Astrocyte (in vitro differentiated cells and primary cell): ENCODE results near the gene PRX. TPM values are rescaled to one million over a fixed set of nuclear protein-coding genes. Genes with fewer than 3 reads are reported as not detected.
A peak's percentile ranks its signal among the peaks of the same experiment; 100 is the strongest.
"Not testable (repeated sequence)": the region's sequence is repeated elsewhere in the genome, so short reads cannot be mapped to it uniquely, and the experiment has no call there.

Experiments
- DNase-seq: peaks from one replicate; pipeline ENCODE4 v3.0.0-alpha.2; 2010; ENCODE audit warnings: low read depth
- FAIRE-seq: peaks from 2 replicates; lab custom pipeline; 2011; peaks lifted over from hg19 to GRCh38; lab: Jason Lieb, UNC
- H2AFZ ChIP-seq: 2 replicates; pipeline ENCODE4 v1.6.0; 2012; ENCODE audit warnings: low read depth, low read length, inconsistent platforms
- H3K27ac ChIP-seq: 2 replicates; pipeline ENCODE4 v1.5.1; 2011; ENCODE audit warnings: low read depth, low read length, inconsistent platforms
- H3K27me3 ChIP-seq: 2 replicates; pipeline ENCODE4 v1.6.0; 2011; ENCODE audit warnings: low read length, inconsistent platforms; ENCODE audit not compliant: insufficient read depth
- H3K36me3 ChIP-seq: 2 replicates; pipeline ENCODE4 v1.5.1; 2011; ENCODE audit warnings: low read length, inconsistent platforms; ENCODE audit not compliant: insufficient read depth
- H3K4me1 ChIP-seq: 2 replicates; pipeline ENCODE4 v1.5.1; 2011; ENCODE audit warnings: low read length, inconsistent platforms; ENCODE audit not compliant: insufficient read depth
- H3K4me2 ChIP-seq: 2 replicates; pipeline ENCODE4 v1.6.0; 2012; ENCODE audit warnings: low read length, inconsistent platforms
- H3K4me3 ChIP-seq: 2 replicates; pipeline ENCODE4 v1.5.1; 2011; ENCODE audit warnings: low read depth, mild to moderate bottlenecking, low read length, inconsistent platforms; ENCODE audit not compliant: insufficient read depth
- H3K79me2 ChIP-seq: 2 replicates; pipeline ENCODE4 v1.6.0; 2012; ENCODE audit warnings: mild to moderate bottlenecking, low read length, inconsistent platforms; ENCODE audit not compliant: insufficient read depth
- H3K9ac ChIP-seq: 2 replicates; pipeline ENCODE4 v1.6.0; 2012; ENCODE audit warnings: mild to moderate bottlenecking, low read length, inconsistent platforms
- H3K9me3 ChIP-seq: 2 replicates; pipeline ENCODE4 v1.5.1; 2012; ENCODE audit warnings: low read depth, mild to moderate bottlenecking, low read length, inconsistent platforms; ENCODE audit not compliant: insufficient read depth
- H4K20me1 ChIP-seq: 2 replicates; pipeline ENCODE4 v1.6.0; 2012; ENCODE audit warnings: low read length, inconsistent platforms; ENCODE audit not compliant: insufficient read depth
- H3K27ac Mint-ChIP-seq: one replicate; pipeline ENCODE4 v1.8.0; 2021; ENCODE audit warnings: mild to moderate bottlenecking, mixed read lengths; ENCODE audit not compliant: unreplicated experiment
- H3K27me3 Mint-ChIP-seq: one replicate; pipeline ENCODE4 v1.8.0; 2021; ENCODE audit warnings: low read depth, mixed read lengths; ENCODE audit not compliant: unreplicated experiment
- H3K36me3 Mint-ChIP-seq: one replicate; pipeline ENCODE4 v1.8.0; 2021; ENCODE audit warnings: low read depth, mixed read lengths; ENCODE audit not compliant: unreplicated experiment
- H3K4me1 Mint-ChIP-seq: one replicate; pipeline ENCODE4 v1.8.0; 2021; ENCODE audit warnings: low read depth, mixed read lengths; ENCODE audit not compliant: unreplicated experiment
- H3K4me3 Mint-ChIP-seq: one replicate; pipeline ENCODE4 v1.8.0; 2021; ENCODE audit warnings: mild to moderate bottlenecking, moderate library complexity, mixed read lengths; ENCODE audit not compliant: unreplicated experiment
- H3K9me3 Mint-ChIP-seq: one replicate; pipeline ENCODE4 v1.8.0; 2021; ENCODE audit warnings: mild to moderate bottlenecking, mixed read lengths; ENCODE audit not compliant: unreplicated experiment
- EZH2 ChIP-seq: IDR thresholded peaks from 2 replicates; pipeline ENCODE4 v1.6.1; 2012; ENCODE audit warnings: mild to moderate bottlenecking, low read length, inconsistent platforms; ENCODE audit not compliant: insufficient read depth
- total RNA-seq: library from RNA; stranded (reverse); gene quantifications from 2 replicates; pipeline ENCODE4 v1.2.1, GENCODE V29; 2021
- TF ChIP-seq, protein P1 (sequence below): IDR thresholded peaks from 2 replicates; pipeline ENCODE4 v1.5.1; 2011; ENCODE audit warnings: low read depth, mild to moderate bottlenecking, inconsistent platforms, low read length, moderate library complexity; ENCODE audit not compliant: insufficient read depth

Gene PRX
- total RNA-seq, 1 donor from 2014 or later = 1.5 TPM

DNA sequence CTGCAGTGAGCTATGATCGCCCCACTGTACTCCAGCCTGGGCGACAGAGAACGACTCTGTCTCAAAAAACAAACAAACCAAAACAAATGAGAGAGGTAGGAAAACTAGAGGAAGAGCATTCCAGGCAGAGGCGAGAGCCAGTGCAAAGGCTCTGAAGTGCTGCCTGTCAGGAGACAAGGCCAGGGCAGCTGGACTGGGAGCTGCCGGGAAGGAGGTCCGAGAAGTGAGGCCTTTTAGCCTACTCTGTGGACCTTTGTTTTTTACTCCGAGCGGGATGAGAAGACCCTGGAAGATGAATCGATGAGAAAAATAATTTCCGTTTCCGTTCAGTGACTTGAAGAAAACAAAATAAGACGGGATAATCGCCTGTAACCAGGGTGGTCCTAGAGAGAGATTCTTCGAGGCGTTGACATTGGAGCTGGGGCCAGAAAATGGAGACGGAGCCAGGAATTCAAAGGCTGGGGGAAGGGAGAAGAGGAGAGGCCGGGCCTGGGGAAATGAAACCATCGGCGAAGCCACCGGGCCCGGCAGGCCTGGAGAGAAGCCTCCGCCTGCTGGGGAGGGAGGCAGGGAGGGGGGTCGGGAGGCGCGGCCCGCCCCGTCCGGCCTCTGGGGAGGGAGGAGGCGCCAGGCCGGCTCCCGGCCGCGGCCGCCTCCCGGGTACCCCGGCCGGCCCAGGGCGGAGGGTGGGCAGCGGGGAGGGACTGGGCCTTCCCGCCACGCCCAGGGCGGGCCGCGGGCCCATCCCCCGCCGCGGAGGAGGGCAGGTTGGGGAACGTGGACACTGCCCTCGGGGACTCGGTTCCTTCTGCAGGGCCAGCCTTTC is 20.4 kb upstream of the PRX start:
- DNase-seq = peak; percentile 81
- peak overlapping the region; percentile 81 for H3K4me2 ChIP-seq
- Mint-ChIP-seq H3K36me3 (no peaks in the 10 kb centered on the region), H3K4me1 (peaks cover 11% of the 10 kb centered on the region), H3K27ac (peak overlapping the region; percentile 100), H3K27me3 (no peaks in the 10 kb centered on the region), H3K9me3 (no peaks in the 10 kb centered on the region), H3K4me3 (peak overlapping the region; percentile 80)
- H3K79me2 ChIP-seq = no peaks in the 10 kb centered on the region
- H3K36me3 ChIP-seq = no peaks in the 10 kb centered on the region
- no peaks in the 10 kb centered on the region for H3K27me3 ChIP-seq
- no peaks in the 10 kb centered on the region for H4K20me1 ChIP-seq
- H3K9ac ChIP-seq = peak overlapping the region; percentile 87
- peak overlapping the region; percentile 83 for H2AFZ ChIP-seq
- peak overlapping the region; percentile 55 for H3K4me3 ChIP-seq
- no peaks in the 10 kb centered on the region for H3K9me3 ChIP-seq
- FAIRE-seq = no peak
- H3K27ac ChIP-seq = peak overlapping the region; percentile 85
- TF ChIP-seq EZH2 = no peak
- TF ChIP-seq, protein P1, sequence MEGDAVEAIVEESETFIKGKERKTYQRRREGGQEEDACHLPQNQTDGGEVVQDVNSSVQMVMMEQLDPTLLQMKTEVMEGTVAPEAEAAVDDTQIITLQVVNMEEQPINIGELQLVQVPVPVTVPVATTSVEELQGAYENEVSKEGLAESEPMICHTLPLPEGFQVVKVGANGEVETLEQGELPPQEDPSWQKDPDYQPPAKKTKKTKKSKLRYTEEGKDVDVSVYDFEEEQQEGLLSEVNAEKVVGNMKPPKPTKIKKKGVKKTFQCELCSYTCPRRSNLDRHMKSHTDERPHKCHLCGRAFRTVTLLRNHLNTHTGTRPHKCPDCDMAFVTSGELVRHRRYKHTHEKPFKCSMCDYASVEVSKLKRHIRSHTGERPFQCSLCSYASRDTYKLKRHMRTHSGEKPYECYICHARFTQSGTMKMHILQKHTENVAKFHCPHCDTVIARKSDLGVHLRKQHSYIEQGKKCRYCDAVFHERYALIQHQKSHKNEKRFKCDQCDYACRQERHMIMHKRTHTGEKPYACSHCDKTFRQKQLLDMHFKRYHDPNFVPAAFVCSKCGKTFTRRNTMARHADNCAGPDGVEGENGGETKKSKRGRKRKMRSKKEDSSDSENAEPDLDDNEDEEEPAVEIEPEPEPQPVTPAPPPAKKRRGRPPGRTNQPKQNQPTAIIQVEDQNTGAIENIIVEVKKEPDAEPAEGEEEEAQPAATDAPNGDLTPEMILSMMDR = no peak
- peaks cover 8% of the 10 kb centered on the region for H3K4me1 ChIP-seq

DNA sequence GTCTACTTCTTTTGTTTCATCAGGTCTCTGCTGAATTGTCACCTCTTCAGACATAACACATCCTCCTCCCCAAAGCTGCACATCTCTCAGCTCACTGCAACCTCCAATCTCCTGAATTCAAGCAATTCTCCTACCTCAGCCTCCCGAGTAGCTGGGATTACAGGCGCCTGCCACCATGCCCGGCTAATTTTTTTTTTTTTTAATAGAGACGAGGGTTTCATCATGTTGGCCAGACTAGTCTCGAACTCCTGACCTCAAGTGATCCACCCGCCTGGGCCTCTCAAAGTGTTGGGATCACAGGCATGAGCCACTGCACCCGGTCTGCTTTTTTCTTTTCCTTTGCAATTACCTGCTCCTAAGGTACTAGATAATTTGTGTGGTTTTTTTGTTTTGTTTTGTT is 19.6 kb upstream of the PRX start:
- Mint-ChIP-seq H3K4me1 (peaks cover 11% of the 10 kb centered on the region), H3K27ac (peak overlapping the region; percentile 100), H3K4me3 (peak overlapping the region; percentile 80)
- H3K9me3 Mint-ChIP-seq, H3K36me3 ChIP-seq, H2AFZ ChIP-seq, H3K27me3 ChIP-seq, FAIRE-seq, H3K9me3 ChIP-seq, H4K20me1 ChIP-seq, DNase-seq, H3K36me3 Mint-ChIP-seq, H3K27me3 Mint-ChIP-seq, H3K79me2 ChIP-seq, H3K4me1 ChIP-seq, H3K27ac ChIP-seq: not testable (repeated sequence)
- Histone ChIP-seq H3K4me2 (peak overlapping the region; percentile 81), H3K9ac (peak overlapping the region; percentile 87), H3K4me3 (peak overlapping the region; percentile 55)

DNA sequence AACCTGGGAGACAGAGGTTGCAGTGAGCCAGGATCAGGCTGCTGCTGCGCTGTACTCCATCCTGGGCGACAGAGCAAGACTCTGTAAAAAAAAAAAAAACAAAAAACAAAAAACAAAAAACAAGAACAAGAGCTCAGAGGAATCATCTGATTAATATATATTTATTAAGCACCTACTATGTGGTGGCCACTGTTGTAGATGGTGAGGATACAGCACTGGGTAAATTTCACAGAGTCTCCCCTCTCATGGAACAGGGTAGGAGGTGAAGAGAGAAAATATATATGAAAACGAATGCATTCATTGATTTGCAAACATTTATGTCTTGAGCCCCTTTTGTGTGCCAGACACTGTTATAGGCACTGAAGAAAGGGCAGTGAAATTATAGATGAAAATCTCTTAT is 18.5 kb upstream of the PRX start:
- Histone ChIP-seq H3K79me2 (no peaks in the 10 kb centered on the region), H3K36me3 (no peaks in the 10 kb centered on the region), H4K20me1 (no peaks in the 10 kb centered on the region), H3K4me2 (no peak overlapping the region), H3K9me3 (no peaks in the 10 kb centered on the region), H3K4me3 (no peak overlapping the region), H3K9ac (no peak overlapping the region), H3K27me3 (no peaks in the 10 kb centered on the region), H3K27ac (no peak overlapping the region), H3K4me1 (peaks cover 8% of the 10 kb centered on the region), H2AFZ (no peak overlapping the region)
- no peak for TF ChIP-seq EZH2
- TF ChIP-seq, protein P1 = no peak
- Mint-ChIP-seq H3K9me3 (no peaks in the 10 kb centered on the region), H3K27ac (no peak overlapping the region), H3K4me1 (peaks cover 11% of the 10 kb centered on the region), H3K4me3 (no peak overlapping the region), H3K36me3 (no peaks in the 10 kb centered on the region), H3K27me3 (no peaks in the 10 kb centered on the region)
- no peak for DNase-seq
- no peak for FAIRE-seq

DNA sequence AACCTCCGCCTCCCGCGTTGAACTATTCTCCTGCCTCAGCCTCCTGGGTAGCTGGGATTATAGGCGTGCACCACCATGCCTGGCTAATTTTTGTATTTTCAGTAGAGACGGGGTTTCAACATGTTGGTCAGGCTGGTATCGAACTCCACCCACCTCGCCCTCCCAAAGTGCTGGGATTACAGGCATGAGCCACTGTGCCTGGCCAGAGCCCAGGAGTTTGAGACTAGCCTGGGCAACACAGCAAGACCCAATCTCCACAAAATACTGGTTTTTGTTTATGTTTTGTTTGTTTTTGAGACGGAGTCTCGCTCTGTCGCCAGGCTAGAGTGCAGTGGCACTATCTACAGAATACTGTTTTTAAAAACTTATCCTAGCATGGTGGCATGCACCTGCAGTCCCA is 17.1 kb upstream of the PRX start:
- H3K27me3 ChIP-seq, H3K36me3 ChIP-seq, H3K27ac ChIP-seq, H3K9ac ChIP-seq, H3K9me3 Mint-ChIP-seq, H3K27me3 Mint-ChIP-seq, DNase-seq, FAIRE-seq, H3K36me3 Mint-ChIP-seq, H3K27ac Mint-ChIP-seq, H3K4me3 ChIP-seq, H3K4me2 ChIP-seq, H2AFZ ChIP-seq, H3K4me3 Mint-ChIP-seq, H3K79me2 ChIP-seq, H3K9me3 ChIP-seq, H4K20me1 ChIP-seq: not testable (repeated sequence)
- peaks cover 11% of the 10 kb centered on the region for H3K4me1 ChIP-seq
- H3K4me1 Mint-ChIP-seq = peaks cover 11% of the 10 kb centered on the region
